GM19395 (cell line): Measurements from ENCODE around the gene CA14.
A peak's percentile ranks its signal among the peaks of the same experiment; 100 is the strongest.
"Not testable (repeated sequence)": the region's sequence is repeated elsewhere in the genome, so short reads cannot be mapped to it uniquely, and the experiment has no call there.

Experiments used
- ATAC-seq: cut with Tn5 transposase; IDR thresholded peaks from one replicate; pipeline ENCODE4 v1.9.1; 2021; ENCODE audit warnings: mild to moderate bottlenecking, moderate library complexity; ENCODE audit not compliant: unreplicated experiment

CA14 gene

DNA sequence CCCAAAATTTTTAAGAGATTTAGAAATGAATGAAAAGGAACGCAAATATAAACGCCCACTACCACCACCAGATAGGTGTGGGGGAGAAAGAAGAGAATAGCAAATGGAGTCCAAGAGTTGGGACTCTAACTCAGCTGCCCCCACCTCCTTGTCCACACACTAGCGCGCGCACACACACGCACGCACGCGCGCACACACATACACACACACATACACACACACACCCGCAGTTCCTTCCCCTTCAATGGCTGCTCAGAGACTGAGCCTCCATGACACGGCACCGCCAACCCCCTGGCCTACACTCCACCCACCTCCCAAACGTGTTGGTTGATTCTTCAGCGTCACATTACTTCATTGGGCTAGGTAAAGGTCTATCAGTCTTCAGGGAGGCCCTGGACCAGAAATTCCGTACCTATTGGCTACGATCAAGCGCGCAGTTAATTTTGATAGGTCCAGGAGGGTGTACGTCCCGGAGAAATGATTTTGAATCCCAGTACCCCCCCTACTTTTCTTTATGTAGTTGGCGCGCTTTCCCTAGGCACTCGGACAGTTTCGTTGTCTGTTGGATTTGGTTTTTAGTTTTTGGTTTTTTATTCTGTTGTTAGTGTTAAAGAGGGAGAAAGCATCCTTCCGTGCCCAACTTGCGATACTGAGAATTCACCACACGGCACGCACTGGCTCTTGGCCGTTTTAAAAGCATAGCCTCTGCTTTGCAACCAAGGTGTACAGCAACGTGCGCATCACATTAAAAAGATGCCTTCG is 21.5 kb upstream of the CA14 start, which contains the start of gene ANP32E:
TSS of gene ANP32E (minus strand) at position 261 of the 762 bp plus-strand sequence. CDS start 326 bp downstream, outside the sequence.
- peak; percentile 86 for ATAC-seq

DNA sequence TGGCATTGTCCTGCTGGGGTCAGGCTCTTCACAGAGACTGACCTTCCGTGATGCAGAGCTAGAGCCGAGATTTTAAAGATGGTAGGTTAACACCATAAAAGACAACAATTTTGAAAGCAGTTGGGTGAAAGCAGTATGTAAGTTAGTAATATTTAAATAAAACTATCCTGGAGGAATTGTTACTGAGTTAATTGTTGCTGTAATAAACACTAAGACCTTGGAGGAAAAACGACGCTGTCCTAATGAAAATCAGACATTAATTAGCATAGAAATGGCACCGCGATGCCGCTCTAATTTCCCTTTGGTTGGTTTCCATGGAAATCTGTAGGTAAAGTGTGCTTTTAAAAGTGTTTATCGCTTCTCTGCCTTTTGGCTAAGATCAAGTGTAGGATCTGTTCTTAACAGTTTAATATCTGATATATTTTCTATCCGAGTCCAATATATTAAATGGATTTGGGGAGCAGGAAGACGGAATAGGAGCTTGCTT is 20.9 kb upstream of the CA14 start:
- ATAC-seq, result no peak

DNA sequence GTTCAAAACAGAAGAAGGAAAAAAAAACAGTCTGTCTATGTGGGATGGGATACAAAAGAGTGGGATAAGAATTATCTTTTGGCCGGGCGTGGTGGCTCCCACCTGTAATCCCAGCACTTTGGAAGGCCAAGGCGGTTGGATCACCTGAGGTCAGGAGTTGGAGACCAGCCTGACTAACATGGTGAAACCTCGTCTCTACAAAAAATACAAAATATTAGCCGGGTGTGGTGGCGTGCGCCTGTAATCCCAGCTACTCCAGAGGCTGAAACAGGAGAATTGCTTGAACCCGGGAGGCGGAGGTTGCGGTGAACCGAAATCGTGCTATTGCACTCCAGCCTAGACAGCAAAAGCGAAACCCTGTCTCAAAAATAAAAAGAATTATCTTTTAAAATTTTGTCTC is 20.4 kb upstream of the CA14 start:
- ATAC-seq, result not testable (repeated sequence)

GRCh38 chr1:150237746-150238145 is 19.8 kb upstream of the CA14 start:
- ATAC-seq, result no peak

GRCh38 chr1:150243003-150243402 is 14.6 kb upstream of the CA14 start:
- no peak for ATAC-seq

- ATAC-seq, result no peak
Measured at GRCh38 chr1:150249936-150250335, 7.6 kb upstream of the CA14 start.

- ATAC-seq, result peak; percentile 20
Measured at GRCh38 chr1:150256198-150256553, 1.4 kb upstream of the CA14 start.

DNA sequence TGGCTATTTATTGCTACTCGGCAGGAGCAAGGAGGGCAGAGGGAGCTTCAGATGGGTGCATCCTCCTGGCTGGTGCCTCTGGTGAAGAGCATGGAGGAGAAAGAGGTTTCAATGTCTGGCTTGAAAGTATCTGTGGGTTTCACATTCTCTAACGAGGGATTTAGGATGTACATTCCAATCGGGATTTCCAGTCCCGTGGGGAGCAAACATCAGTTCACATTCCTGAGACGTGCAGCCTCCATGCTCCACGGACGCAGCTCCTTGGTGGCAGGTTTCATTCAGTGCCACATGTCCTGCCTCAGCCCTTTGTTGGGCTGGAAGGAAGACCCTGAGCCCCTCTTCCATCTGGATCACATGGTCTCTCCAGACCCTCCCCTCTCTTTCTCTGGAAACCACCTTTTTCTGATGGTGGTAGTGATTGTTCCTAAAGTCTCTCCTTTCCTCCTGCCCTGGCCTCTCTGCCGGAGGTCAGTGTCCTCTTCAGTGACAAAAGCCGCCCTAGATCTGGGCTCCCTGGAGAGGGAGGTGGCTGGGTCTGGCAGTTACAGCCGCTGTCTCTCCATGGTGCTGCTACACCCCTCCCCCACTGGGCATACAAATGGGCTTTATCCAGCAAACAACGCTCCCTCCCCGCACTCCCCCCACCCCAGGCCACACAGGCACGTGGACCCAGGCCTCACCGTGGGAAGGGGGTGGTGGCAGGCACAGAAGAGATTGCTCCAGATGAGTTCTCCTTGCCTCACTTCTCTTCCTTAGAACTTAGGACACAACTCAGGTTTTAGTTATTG is 826 bp upstream of the CA14 start:
- no peak for ATAC-seq

DNA sequence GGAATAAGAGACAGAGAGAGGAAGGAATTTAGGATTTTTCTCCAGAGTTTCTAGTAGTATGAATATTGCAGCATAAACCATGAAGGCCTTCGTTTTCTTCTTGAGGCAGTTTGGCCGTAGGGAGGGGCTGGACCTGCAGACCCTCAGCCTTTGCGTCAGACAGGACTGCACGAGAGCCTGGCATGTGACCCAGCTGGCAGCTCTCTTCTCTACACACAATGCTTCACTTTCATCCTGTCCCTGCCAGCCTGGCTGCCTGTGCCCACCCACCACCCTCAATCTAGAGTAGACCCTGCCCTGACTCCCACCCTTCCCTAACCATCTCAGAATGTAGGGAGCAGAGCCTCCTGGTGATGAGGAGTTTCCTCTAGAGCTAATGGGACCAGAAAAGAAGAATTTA is 1.6 kb downstream of the CA14 start:
- no peak for ATAC-seq

DNA sequence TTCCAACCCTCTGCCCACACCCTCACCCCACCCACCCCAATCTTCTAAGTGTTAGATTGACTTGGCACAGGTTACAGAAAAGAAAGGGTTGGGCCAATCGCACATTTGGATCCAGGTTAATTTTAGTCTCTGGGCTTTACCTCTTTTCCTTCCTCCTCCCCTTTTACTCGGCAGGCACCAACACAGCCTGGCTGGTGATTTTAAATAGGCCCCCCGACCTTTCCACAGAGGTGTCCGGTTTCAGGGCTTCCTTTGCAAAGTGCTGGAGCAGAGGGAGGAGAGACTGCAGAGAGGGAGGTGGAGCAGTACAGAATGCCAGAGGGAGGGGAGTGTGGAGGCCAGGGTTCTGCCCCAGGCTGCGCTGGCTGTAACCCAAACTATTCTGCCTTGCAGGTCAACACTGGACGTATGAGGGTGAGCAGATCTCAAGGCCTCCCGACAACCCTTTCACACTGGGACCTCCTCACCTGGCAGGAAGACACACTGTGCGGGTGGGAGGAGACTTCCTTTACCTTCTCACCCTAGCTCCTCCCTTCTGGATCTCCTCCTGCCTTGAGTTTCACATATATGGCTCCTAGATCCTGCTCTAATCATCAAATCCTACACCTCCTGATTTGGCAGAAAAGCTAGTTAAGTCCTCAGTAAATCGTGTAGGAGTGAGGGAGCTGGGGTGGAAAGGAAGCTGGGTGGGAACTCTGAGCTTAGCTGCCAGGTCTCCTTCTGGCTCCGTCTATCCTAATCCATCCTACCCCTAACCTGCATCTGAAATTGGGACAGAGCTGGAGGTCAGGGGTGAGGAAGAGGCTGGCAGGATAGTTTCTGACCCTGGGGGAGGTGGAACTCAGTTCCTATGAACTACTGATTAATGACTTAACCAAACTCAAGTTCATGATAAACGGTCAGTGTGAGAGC is 2.4 kb downstream of the CA14 start:
- no peak for ATAC-seq

DNA sequence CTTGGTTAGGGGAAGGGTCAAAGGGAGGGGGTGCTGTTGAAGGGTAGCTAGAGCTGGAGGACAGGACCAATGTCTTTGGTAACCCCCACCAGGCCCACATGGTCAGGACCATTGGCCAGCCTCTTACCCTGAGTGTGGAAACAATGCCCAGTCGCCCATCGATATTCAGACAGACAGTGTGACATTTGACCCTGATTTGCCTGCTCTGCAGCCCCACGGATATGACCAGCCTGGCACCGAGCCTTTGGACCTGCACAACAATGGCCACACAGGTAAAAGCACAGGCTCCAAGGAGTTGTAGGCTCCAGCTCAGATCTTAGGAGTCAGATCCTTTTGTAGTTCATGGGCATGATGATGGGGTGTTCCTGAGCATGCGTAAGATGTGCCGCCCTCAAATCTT is 3.8 kb downstream of the CA14 start:
- no peak for ATAC-seq

- ATAC-seq, result no peak
Measured at GRCh38 chr1:150262388-150263320, 5.1 kb downstream of the CA14 start.

- no peak for ATAC-seq
Measured at GRCh38 chr1:150263549-150263948, 6.0 kb downstream of the CA14 start.

DNA sequence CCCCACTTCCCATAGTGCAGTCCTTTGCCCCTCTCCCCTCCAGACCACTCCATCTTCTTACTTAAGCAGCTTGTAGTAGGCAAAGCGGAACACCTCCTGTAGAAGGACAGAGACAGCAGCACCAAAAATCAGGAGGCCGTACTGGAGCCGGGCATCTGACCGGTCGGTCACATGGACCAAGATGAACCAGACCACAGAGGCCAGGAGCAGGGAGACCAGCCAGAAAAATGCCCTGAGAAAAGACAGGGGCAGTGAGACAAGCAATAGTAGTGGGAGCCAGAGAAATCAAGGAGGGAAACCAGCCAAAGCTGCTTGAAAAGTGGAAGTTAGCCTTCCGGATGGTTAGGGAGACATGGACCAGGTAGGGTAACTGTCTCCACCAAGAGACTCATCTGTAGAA is 10.3 kb downstream of the CA14 start:
- ATAC-seq, result no peak

- ATAC-seq, result no peak
Measured at GRCh38 chr1:150268340-150268704, 10.7 kb downstream of the CA14 start.

DNA sequence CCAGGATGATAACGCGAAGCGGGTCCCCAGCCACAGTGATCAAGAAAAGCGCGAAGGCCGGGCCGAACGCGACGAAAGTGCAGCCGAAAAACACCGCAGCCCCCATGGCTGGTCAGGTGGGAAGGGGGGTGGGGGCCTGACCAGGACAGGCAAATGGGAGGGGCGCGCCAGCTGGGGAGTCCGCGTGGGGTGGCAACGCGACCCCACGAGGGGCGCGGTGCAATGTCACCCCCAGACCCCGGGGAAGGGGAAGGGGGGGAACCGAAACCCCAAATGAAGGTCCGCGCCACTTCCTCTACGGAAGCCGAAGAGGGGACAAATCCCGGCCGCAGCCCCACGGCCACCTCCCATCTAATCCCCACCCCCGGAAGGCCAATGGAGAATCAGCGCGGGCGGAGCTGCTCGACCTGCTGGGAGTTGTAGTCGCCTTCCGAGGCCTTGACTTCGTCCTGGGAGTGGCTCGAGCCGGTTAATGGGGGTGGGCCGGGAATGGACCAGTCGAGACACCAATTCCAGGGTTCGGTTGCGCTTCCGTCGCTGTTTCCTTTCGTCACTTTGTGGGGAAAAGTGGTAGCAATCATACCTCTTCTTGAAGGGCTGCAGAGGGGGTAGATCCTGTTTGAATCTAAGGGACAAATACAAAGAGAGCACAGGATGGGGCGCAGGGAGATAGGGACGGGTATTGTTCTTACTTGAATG is 11.3 kb downstream of the CA14 start, which contains the start of gene APH1A:
TSS of gene APH1A (minus strand) at position 312 of the 699 bp plus-strand sequence. CDS start at position 106, 206 bp downstream.
- ATAC-seq, result peak; percentile 90

DNA sequence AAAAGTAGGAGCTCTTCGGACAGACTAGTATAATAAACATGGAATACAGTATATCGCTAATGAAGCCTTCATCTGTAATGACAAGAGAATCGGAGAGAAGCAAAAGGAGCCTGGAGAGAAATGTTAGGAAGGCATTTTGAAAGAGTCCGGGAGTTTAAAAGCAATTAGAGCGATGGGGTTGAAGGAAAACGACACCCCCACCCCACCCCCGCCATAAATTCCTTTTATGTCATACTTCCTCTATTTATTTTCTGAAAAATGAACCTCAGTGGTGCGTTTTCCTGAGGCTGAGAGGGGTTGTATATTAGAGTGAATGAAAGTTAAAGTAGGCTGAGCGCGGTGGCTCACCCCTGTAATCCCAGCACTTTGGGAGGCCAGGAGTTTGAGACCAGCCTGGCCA is 11.9 kb downstream of the CA14 start:
- ATAC-seq, result no peak

DNA sequence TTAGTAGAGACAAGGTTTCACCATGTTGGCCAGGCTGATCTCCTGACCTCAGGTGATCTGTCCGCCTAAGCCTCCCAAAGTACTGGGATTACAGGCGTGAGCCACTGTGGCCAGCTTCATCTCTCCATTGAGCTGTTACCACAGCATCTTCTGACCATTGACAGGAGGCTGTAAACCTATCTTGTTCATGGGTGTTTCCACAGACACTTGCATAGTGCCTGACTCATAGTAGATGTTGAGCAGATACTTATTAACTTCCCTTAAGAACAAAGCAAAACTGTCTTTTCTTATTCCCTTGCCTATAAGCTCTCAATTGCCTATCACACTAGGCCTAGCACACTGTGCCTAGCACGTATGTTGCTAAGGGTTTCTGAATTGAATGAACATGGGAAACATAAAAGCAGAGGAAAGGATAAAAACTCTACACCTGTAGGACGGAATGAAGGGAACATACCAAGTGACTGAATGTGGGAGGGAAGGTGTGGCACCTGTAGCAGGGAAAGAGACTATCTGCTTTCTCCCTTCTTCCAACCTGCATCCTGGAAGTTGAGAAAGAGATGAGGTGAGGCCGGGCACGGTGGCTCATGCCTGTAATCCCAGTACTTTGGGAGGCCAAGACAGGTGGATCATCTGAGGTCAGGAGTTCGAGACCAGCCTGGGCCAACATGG is 13.9 kb downstream of the CA14 start:
- ATAC-seq, result no peak

- no peak for ATAC-seq
Measured at GRCh38 chr1:150273311-150273710, 15.7 kb downstream of the CA14 start.
